ENCODE data around the gene RPS27A.
"Not testable (repeated sequence)": the region's sequence is repeated elsewhere in the genome, so short reads cannot be mapped to it uniquely, and the experiment has no call there.

RPS27A gene

DNA sequence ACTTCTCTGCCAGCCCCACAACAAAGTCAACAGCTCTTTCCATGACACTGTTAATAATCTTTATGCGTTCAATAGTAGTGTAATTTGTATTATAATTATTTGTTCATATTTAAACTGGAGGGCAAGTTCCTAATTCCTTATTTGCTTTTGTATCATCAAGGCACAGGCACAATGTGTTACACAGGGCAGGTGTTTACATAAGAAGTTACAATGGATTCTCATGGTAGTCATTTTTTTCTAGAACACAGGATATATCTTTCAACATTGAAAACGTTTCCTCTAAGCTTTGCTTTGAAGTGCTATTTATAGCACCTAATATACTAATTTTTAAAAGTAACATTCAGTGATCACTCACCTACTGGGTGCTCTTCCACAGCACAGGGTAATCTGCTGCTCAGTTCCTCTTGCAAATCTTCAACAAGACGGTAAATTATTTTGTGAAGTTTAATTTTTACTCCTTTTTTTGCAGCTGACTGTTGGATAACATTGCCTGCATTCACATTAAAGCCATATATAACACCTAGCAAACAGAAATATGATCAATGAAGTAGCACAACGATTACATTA lies 7.3 kb downstream of the RPS27A start:
- H3K27me3 ChIP-seq (ENCODE audit: control insufficient read depth, insufficient read depth, low read length) = no peaks in the 10 kb centered on the region
- H3K4me1 ChIP-seq (ENCODE audit: control insufficient read depth, insufficient read depth, low read length) = no peaks in the 10 kb centered on the region
- peaks cover 65% of the 10 kb centered on the region for H3K36me3 ChIP-seq (ENCODE audit: control insufficient read depth, insufficient read depth, low read length)
- H3K4me3 ChIP-seq (ENCODE audit: low read depth, low read length) = no peak overlapping the region
- no peak overlapping the region for H3K9ac ChIP-seq (ENCODE audit: low read length)
- no peaks in the 10 kb centered on the region for H3K9me3 ChIP-seq (ENCODE audit: control insufficient read depth, insufficient read depth, low read depth, low read length)
- no peak overlapping the region for H3K27ac ChIP-seq (ENCODE audit: low read depth, low read length)

DNA sequence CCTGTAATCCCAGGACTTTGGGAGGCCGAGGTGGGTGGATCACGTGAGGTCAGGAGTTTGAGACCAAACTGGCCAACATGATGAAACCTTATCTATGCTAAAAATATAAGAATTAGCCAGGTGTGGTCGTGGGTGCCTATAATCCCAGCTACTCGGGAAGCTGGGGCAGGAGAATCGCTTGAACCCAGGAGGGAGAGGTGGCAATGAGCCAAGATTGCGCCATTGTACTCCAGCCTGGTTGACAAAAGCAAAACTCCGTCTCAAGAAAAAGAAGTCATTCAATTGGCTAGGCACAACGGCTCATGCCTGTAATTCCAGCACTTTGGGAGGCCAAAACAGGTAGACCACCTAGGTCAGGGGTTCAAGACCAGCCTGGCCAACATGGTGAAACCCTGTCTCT lies 9.1 kb downstream of the RPS27A start:
- H3K4me1 ChIP-seq (ENCODE audit: control insufficient read depth, insufficient read depth, low read length); H3K9ac ChIP-seq (ENCODE audit: low read length); H3K27me3 ChIP-seq (ENCODE audit: control insufficient read depth, insufficient read depth, low read length); H3K9me3 ChIP-seq (ENCODE audit: control insufficient read depth, insufficient read depth, low read depth, low read length); H3K27ac ChIP-seq (ENCODE audit: low read depth, low read length); H3K4me3 ChIP-seq (ENCODE audit: low read depth, low read length): not testable (repeated sequence)
- peaks cover 63% of the 10 kb centered on the region for H3K36me3 ChIP-seq (ENCODE audit: control insufficient read depth, insufficient read depth, low read length)

DNA sequence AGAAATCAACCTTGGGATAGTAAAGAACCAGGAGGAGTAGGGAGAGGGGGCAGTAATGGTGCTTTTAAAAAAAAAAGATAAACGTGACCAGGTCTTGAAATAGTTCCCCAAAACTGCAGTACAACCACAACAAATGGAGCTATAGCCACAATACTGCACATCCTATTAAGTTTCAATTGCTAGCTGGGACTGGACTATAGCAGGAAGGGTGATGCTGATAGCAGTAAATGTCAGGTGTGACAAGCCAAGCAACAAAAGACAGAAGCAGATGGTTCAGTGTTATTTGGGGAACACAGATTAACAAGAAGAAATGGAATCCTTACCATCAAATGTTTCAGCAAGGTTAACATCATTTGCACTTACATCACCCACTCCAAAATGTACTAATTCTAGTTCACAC lies 10.1 kb downstream of the RPS27A start:
- Histone ChIP-seq H3K4me1 (ENCODE audit: control insufficient read depth, insufficient read depth, low read length) (no peaks in the 10 kb centered on the region), H3K9ac (ENCODE audit: low read length) (no peak overlapping the region), H3K27ac (ENCODE audit: low read depth, low read length) (no peak overlapping the region), H3K4me3 (ENCODE audit: low read depth, low read length) (no peak overlapping the region), H3K36me3 (ENCODE audit: control insufficient read depth, insufficient read depth, low read length) (peaks cover 66% of the 10 kb centered on the region), H3K9me3 (ENCODE audit: control insufficient read depth, insufficient read depth, low read depth, low read length) (no peaks in the 10 kb centered on the region), H3K27me3 (ENCODE audit: control insufficient read depth, insufficient read depth, low read length) (no peaks in the 10 kb centered on the region)

DNA sequence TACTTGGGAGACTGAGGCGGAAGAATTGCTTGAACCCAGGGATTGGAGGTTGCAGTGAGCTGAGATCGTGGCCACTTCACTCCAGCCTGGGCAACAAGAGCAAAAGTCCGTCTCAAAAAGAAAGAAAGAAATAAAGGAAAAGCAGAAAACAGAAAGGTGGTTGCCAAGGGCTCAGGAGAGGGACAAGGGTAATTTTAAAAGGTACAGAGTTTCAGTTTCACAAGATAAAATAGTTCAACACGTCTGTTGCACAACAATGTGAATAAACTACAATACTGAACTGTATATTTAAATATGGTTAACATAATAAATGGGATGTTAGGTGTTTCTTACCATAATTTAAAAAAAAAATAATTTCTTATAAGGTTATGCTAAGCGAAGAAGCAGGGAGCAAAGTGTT lies 12.9 kb downstream of the RPS27A start:
- no peaks in the 10 kb centered on the region for H3K4me1 ChIP-seq (ENCODE audit: control insufficient read depth, insufficient read depth, low read length)
- H3K27me3 ChIP-seq (ENCODE audit: control insufficient read depth, insufficient read depth, low read length) = no peaks in the 10 kb centered on the region
- peaks cover 77% of the 10 kb centered on the region for H3K36me3 ChIP-seq (ENCODE audit: control insufficient read depth, insufficient read depth, low read length)
- H3K9ac ChIP-seq (ENCODE audit: low read length) = no peak overlapping the region
- H3K9me3 ChIP-seq (ENCODE audit: control insufficient read depth, insufficient read depth, low read depth, low read length) = no peaks in the 10 kb centered on the region
- H3K4me3 ChIP-seq (ENCODE audit: low read depth, low read length) = no peak overlapping the region
- H3K27ac ChIP-seq (ENCODE audit: low read depth, low read length) = no peak overlapping the region

DNA sequence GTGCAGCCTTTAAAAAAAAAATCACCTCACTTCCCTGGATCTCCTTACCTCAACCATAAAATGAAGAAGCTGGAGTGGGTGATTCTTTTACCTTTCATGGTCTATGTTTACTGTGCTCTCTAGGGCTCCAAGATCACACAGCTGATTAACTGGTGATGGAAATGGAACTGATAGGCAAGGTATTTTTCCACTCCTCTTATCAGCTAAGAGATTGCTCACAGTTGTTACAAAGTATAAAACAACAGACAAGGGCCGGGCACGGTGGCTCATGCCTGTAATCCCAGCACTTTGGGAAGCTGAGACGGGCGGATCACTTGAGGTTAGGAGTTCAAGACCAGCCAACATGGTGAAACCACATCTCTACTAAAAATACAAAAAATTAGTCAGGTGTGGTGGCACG lies 14.5 kb downstream of the RPS27A start:
- no peak overlapping the region for H3K27ac ChIP-seq (ENCODE audit: low read depth, low read length)
- no peaks in the 10 kb centered on the region for H3K27me3 ChIP-seq (ENCODE audit: control insufficient read depth, insufficient read depth, low read length)
- H3K9me3 ChIP-seq (ENCODE audit: control insufficient read depth, insufficient read depth, low read depth, low read length) = no peaks in the 10 kb centered on the region
- no peaks in the 10 kb centered on the region for H3K4me1 ChIP-seq (ENCODE audit: control insufficient read depth, insufficient read depth, low read length)
- H3K4me3 ChIP-seq (ENCODE audit: low read depth, low read length) = no peak overlapping the region
- H3K36me3 ChIP-seq (ENCODE audit: control insufficient read depth, insufficient read depth, low read length) = peaks cover 82% of the 10 kb centered on the region
- H3K9ac ChIP-seq (ENCODE audit: low read length) = peak overlapping the region; percentile 26

DNA sequence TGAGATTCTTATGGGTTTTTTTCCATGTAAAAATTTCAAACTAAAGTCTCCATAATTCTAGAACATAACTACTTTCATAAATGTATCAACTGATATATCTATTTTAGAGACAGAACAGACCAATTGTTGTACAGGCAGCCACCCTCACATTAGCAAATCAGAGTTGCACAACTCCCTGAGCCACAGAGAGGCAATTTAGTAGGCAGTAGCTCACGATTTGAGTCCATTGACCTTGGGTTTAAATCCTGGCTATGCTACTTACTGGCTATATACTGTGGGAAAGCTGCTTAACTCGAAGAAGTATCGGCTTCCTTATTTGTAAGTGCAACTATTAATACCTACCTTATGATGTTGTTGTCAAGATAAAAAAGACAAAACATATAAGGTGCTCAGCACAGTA lies 20.3 kb downstream of the RPS27A start:
- Histone ChIP-seq H3K9me3 (ENCODE audit: control insufficient read depth, insufficient read depth, low read depth, low read length) (no peaks in the 10 kb centered on the region), H3K9ac (ENCODE audit: low read length) (no peak overlapping the region), H3K27me3 (ENCODE audit: control insufficient read depth, insufficient read depth, low read length) (no peaks in the 10 kb centered on the region), H3K4me3 (ENCODE audit: low read depth, low read length) (no peak overlapping the region), H3K36me3 (ENCODE audit: control insufficient read depth, insufficient read depth, low read length) (peaks cover 64% of the 10 kb centered on the region), H3K4me1 (ENCODE audit: control insufficient read depth, insufficient read depth, low read length) (no peaks in the 10 kb centered on the region), H3K27ac (ENCODE audit: low read depth, low read length) (no peak overlapping the region)

DNA sequence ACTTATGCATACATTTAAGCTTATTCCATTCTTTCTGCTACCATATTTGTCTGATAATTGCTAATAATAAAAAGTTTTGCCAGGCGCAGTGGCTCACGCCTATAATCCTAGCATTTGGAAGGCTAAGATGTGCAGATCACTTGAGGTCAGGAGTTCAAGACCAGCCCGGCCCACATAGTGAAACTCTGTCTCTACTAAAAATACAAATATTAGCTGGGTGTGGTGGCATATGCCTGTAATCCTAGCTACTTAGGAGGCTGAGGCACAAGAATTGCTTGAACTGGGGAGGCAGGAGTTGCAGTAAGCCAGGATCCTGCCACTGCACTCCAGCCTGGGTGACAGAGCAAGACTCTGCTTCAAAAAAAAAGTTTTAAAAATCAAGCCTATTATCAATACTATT lies 27.1 kb downstream of the RPS27A start:
- not testable (repeated sequence) for H3K27ac ChIP-seq (ENCODE audit: low read depth, low read length); H3K9me3 ChIP-seq (ENCODE audit: control insufficient read depth, insufficient read depth, low read depth, low read length); H3K4me3 ChIP-seq (ENCODE audit: low read depth, low read length); H3K9ac ChIP-seq (ENCODE audit: low read length); H3K4me1 ChIP-seq (ENCODE audit: control insufficient read depth, insufficient read depth, low read length); H3K27me3 ChIP-seq (ENCODE audit: control insufficient read depth, insufficient read depth, low read length)
- H3K36me3 ChIP-seq (ENCODE audit: control insufficient read depth, insufficient read depth, low read length) = peaks cover 52% of the 10 kb centered on the region

DNA sequence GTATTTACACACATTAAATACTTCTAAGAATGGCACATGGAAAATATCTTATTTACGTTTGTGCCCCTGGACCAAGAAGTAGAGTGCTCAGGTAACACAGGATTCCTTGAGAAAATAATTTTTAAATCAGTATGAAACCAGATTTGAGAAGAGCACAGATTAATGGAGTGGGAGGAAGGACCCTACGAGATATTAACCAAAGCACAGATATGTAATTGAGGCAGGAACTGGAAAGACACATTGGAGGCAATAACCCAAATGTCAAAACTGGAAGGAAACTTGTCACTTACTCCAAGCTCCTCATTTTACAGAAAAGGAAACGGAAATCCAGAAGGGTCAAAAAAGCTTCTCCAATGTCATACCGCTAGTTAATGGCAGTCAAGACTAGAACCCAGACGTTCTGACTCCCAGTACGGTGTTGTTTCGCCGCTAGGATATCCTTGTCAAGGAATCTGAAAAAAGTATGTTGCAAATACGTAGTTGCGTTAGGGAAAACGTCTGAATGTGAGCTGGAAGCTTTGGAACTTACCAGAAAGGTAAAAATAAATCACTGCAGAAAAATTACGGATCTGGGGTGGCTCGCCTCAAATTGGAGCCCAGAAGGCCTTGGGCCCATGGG lies 35.9 kb downstream of the RPS27A start:
- Histone ChIP-seq H3K9me3 (ENCODE audit: control insufficient read depth, insufficient read depth, low read depth, low read length) (no peaks in the 10 kb centered on the region), H3K4me3 (ENCODE audit: low read depth, low read length) (peak overlapping the region; percentile 82), H3K4me1 (ENCODE audit: control insufficient read depth, insufficient read depth, low read length) (peaks cover 8% of the 10 kb centered on the region), H3K36me3 (ENCODE audit: control insufficient read depth, insufficient read depth, low read length) (peaks cover 29% of the 10 kb centered on the region), H3K27me3 (ENCODE audit: control insufficient read depth, insufficient read depth, low read length) (no peaks in the 10 kb centered on the region), H3K9ac (ENCODE audit: low read length) (peak overlapping the region; percentile 81), H3K27ac (ENCODE audit: low read depth, low read length) (peak overlapping the region; percentile 0; the same call in 1 of the 2 replicates)

DNA sequence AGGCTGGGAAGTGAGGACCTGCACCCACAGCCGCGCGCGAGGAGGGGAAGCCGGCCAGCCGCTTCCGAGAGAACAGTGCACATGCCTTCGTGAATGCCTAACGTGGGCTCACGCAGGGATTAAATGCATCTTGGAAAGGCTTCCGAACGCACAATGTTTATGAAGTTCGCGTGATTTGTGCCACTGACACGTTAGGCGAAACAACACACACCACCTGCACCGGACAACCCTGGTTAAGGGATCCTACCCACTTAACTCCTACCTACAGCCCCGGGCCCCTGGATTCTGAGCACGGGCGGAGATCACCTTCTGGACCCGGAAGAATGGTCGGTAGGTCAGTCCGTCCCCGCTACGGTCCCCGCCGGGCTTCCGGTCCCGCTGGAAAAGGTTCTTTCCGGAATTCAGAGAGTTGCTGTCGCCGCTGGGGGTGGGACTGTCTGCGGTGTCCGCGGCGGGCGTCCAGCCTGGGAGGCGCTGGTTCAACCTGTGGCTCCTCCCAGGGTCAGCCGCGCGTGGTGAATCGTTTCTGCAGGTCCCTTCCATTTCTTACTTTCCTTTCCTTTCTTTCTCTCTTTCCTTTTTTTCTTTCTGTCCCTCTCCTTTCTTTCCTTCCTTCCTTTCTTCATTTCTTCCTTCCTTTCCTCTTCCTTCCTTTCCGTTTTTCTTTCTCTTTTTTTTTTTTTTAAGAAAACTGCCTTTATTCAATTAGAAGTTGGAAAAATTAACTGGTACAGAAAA lies 36.6 kb downstream of the RPS27A start, which contains the start of gene MTIF2:
TSS of gene MTIF2 (minus strand) at position 325 of the 738 bp plus-strand sequence. CDS start 5,373 bp downstream, outside the sequence.
- Histone ChIP-seq H3K27ac (ENCODE audit: low read depth, low read length) (peak within 1 kb of the TSS; percentile 29; the same call in 1 of the 2 replicates), H3K4me1 (ENCODE audit: control insufficient read depth, insufficient read depth, low read length) (peaks cover 8% of the 10 kb centered on the region), H3K4me3 (ENCODE audit: low read depth, low read length) (peak within 1 kb of the TSS; percentile 82), H3K27me3 (ENCODE audit: control insufficient read depth, insufficient read depth, low read length) (no peaks in the 10 kb centered on the region), H3K9me3 (ENCODE audit: control insufficient read depth, insufficient read depth, low read depth, low read length) (no peaks in the 10 kb centered on the region), H3K9ac (ENCODE audit: low read length) (peak within 1 kb of the TSS; percentile 81), H3K36me3 (ENCODE audit: control insufficient read depth, insufficient read depth, low read length) (peaks cover 22% of the 10 kb centered on the region)

DNA sequence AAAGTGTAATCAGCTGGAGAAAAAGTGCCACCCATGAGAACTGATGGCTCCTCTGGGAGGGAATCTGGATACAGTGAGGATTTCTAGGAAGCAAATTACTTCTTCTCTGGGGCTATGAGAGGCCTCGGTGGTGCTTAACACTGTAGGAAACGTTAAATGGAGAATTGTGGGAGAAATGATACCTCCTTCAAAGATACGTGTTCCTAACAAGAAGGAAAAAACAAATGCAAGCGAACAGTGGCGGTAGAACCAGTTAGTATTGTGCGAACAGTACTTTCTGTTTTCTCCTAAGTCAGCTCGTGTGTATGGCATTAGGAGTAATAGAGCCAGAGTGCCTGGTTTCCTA lies 37.1 kb downstream of the RPS27A start:
- Histone ChIP-seq H3K27ac (ENCODE audit: low read depth, low read length) (peak overlapping the region; percentile 29; the same call in 1 of the 2 replicates), H3K4me3 (ENCODE audit: low read depth, low read length) (peak overlapping the region; percentile 82), H3K36me3 (ENCODE audit: control insufficient read depth, insufficient read depth, low read length) (peaks cover 17% of the 10 kb centered on the region), H3K27me3 (ENCODE audit: control insufficient read depth, insufficient read depth, low read length) (no peaks in the 10 kb centered on the region), H3K9me3 (ENCODE audit: control insufficient read depth, insufficient read depth, low read depth, low read length) (no peaks in the 10 kb centered on the region), H3K4me1 (ENCODE audit: control insufficient read depth, insufficient read depth, low read length) (peaks cover 8% of the 10 kb centered on the region), H3K9ac (ENCODE audit: low read length) (peak overlapping the region; percentile 81)

DNA sequence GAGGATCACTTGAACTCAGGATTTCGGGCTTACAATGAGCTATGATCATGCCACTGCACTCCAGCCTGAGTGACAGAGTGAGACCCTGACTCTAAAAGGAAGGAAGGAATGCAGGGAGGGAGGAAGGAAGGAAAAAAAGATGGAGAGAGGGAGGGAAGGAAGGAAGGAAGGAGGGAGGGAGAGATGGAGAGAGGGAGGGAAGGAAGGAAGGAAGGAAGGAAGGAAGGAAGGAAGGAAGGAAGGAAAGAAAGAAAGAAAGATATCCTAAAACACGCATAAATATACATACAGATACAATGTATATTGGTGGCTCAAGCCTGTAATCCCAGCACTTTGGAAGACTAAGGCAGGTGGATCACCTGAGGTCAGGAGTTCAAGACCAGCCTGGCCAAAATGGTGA lies 41.9 kb downstream of the RPS27A start:
- H3K4me3 ChIP-seq (ENCODE audit: low read depth, low read length); H3K27ac ChIP-seq (ENCODE audit: low read depth, low read length); H3K9me3 ChIP-seq (ENCODE audit: control insufficient read depth, insufficient read depth, low read depth, low read length); H3K27me3 ChIP-seq (ENCODE audit: control insufficient read depth, insufficient read depth, low read length); H3K9ac ChIP-seq (ENCODE audit: low read length); H3K36me3 ChIP-seq (ENCODE audit: control insufficient read depth, insufficient read depth, low read length): not testable (repeated sequence)
- H3K4me1 ChIP-seq (ENCODE audit: control insufficient read depth, insufficient read depth, low read length) = peaks cover 15% of the 10 kb centered on the region
